ENCODE data around the gene TRPM3.

DNA sequence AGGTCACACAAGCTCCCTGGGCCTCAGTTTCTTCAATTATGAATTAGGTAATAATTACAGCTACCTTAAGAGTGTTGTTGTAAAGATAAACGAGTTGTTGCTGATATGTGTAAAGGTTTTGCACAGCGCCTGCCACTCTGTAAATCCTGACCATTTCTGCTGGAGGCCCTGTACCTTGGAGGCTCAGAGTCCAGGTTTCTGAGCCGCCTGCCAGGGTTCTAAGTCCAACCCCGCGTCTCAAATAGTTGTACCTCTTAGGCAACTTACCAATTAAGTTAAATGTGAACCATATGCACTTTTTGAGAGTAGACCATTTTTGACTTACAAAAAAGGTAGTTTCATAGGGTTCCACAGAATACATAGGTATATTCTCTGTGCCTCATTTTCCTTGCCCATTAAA lies 550.2 kb downstream of the TRPM3 start:
- TF ChIP-seq POLR2A (IDR thresholded peaks at IDR 0.05): no peak
- TF ChIP-seq, protein P1, sequence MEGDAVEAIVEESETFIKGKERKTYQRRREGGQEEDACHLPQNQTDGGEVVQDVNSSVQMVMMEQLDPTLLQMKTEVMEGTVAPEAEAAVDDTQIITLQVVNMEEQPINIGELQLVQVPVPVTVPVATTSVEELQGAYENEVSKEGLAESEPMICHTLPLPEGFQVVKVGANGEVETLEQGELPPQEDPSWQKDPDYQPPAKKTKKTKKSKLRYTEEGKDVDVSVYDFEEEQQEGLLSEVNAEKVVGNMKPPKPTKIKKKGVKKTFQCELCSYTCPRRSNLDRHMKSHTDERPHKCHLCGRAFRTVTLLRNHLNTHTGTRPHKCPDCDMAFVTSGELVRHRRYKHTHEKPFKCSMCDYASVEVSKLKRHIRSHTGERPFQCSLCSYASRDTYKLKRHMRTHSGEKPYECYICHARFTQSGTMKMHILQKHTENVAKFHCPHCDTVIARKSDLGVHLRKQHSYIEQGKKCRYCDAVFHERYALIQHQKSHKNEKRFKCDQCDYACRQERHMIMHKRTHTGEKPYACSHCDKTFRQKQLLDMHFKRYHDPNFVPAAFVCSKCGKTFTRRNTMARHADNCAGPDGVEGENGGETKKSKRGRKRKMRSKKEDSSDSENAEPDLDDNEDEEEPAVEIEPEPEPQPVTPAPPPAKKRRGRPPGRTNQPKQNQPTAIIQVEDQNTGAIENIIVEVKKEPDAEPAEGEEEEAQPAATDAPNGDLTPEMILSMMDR (IDR thresholded peaks at IDR 0.05): no peak

All from adrenal gland (tissue), 5 donors.